ENCODE measurements around the gene ATG12.
"Not testable (repeated sequence)": the region's sequence is repeated elsewhere in the genome, so short reads cannot be mapped to it uniquely, and the experiment has no call there.

ATG12 gene

DNA sequence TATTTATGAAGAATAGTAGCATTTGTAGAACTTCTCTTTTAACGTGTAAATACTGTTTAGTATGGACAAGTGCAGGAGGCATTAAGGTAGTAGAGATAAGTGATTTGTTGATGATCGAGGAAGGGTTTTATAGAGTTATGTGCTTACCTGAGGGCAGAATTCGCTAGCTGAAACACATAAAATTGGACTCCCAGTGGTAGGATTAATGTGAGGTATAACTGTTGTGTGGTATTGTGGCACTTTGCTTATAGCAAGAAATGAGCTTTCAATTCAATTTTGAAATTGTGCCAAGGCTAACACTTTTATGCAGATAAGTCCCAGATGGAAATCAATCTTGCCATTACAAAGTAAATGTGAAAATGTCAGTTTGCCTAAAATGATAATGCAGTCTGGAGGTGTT lies 1.6 kb upstream of the ATG12 start:
- peak; percentile 21 for DNase-seq (ENCODE audit: low spot score)

DNA sequence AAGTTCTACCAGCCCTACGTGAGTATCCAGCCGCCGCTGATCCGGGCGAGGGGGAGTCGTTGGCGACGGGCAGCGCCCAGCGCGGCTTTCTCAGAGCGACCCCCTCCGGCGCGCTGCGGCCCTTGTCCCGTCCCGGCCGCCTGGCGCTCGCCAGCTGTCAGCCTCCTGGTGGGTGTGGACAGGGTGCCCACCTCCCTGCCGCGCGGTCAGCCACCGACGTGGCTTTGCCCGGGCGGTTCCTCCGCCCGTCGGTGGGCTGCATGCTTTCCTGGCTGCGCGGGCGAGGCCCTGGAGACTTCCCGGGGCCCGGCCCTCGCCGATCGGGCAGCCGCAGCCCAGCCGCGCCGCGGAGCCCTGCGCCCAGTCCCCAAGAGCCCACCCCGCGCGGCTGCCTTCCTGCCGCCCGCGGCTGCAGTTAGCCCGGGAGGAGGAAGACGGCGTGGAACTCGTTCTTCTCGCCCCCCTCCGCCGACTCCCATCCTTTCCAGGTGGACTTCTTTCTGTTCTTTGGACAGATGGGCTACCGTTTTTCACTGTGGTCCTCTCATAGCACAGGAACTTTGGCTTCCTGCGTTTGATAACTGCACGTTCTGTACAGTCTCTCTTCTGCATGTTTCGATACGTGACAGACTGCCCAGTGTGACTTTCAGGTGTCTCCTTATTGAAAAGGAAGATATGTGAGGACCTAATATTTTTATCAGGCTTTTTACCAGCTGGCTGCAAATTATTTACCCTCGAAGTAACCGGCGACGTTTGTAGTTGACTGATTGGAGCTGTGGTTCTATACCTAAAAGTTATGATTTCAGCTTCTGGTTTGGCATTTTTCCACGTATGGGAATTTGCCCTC lies 947 bp upstream of the ATG12 start:
- DNase-seq (ENCODE audit: low spot score), result peak; percentile 49

DNA sequence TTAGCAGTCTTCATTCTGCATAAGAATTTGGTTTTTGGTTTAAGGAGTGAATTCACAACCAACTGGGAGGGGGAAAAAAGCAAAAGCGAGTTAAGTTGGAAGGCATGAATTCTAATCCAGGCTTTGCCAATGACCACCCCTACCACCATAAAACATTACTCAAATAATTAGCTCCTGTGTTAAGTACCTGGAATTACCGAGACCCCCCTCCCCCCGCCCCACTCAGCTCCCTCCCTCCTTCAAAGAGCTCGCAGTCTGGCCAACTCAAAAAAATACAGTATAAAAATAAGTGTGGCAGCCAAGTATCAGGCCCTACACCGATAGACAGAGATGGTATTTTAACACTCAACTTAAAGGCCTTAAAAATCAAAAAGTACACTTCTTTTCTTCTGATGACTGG lies 492 bp downstream of the ATG12 start:
- DNase-seq (ENCODE audit: low spot score), result no peak

DNA sequence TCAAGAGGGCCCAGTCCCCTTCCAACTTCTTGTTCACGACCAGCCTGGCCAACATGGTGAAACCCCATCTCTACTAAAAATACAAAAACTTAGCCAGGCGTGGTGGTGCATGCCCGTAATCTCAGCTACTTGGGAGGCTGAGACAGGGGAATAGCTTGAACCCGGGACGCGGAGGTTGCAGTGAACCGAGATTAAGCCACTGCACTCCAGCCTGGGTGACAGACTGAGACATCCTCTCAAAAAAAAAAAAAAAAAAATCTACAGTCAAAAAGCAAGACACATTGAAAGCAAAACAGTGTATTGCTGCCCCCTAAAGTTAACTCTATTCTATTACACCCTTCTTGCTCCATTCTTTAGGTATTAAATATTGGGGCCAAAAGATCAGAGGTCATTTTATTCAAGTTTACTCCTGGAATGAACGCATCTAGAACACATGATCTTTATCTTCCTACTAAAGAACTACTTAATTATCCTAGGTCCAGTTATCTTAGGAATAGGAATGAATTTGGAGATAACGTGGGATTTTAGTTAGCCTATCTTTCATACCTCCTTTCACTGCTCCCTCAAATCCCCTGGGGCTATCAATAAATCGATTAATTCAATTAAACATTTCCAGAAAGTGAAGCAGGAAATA lies 2.4 kb downstream of the ATG12 start:
- peak; percentile 72 for DNase-seq (ENCODE audit: low spot score)

DNA sequence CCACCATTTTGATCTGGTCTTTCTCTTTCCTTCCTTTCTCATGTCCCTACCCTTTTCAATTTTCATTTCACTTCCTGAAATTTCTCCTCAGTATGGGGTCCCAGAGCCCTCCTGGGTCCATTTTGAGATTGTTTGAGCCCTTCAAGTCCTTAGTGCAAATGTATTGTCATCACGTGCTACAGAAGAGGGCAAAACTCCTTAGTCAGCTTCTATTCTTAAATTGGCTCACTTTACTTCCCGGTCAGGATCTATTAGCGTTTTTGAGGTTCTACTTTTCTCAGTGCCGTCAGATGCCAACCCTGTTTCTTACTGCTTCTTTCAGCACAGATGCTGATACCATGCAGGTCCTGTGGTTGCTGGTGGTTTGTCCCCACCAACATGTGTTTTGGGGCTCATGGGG lies 5.9 kb downstream of the ATG12 start:
- DNase-seq (ENCODE audit: low spot score), result no peak

DNA sequence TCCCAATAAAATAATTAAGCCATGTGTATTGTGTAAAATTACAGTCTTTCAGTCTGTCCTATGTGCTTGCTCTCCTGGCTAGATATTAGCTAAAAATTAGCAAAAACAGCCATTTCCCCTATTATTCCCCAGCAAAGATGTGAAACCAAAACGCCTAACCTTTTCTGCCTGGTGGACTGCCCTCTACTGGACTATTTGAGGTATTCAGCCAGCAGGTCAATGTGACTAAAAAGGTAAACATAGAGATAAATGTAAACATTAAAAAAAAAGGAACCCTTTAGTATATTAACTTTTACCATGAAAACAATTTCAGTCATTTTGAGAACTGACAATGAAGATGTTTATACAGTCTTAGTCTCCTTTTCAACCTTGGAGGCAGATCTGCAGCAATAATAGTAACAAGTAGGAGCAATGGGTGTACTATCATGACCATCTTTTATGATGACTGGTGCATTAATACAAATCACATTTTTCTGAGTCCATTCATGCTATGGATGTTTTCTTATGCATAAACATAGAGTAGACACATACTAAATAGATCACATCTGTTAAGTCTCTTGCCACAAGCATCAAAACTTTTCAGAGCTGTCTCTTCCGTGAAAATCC lies 10.1 kb downstream of the ATG12 start:
- DNase-seq (ENCODE audit: low spot score), result peak; percentile 62

DNA sequence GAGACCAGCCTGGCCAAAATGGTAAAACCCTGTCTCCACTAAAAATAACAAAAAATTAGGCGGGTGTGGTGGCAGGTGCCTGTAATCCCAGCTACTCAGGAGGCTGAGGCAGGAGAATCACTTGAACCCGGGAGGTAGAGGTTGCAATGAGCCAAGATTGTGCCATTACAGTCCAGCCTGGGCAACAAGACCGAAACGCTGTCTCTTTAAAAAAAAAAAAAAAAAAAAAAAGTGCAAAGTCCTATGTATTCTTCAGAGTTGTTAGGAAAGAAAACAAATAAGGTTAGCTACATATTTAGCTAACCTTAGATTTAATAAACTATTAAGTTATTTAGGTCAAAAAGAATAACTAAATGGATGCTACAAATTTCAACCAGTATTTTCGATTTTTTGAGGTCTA lies 11.5 kb downstream of the ATG12 start:
- DNase-seq (ENCODE audit: low spot score), result no peak

DNA sequence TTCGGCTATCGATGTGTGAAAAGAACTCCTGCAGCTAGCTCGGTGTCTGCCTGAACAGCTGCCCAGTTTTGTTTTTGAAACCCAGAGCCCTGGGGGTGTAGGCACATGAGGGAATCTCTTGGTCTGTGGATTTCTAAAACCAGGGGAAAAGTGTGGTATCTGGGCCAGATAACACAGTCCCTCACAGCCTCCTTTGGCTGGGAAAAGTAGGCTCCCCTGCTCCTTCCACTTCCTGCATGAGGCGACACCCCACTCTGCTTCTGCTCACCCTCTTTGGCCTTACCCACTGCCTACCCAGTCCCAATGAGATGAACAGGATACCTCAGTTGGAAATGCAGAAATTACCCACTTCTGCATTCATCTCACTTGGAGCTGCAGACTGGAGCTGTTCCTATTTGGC lies 15.4 kb downstream of the ATG12 start:
- no peak for DNase-seq (ENCODE audit: low spot score)

DNA sequence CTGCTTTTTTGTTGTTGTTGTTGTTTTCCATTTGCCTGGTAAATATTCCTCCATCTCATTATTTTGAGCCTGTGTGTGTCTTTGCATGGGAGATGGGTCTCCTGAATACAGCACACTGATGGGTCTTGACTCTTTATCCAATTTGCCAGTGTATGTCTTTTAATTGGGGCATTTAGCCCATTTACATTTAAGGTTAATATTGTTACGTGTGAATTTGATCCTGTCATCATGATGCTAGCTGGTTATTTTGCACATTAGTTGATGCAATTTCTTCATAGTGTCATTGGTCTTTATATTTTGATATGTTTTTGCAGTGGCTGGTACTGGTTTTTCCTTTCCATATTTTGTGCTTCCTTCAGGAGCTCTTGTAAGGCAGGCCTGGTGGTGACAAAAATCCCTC lies 16.4 kb downstream of the ATG12 start:
- not testable (repeated sequence) for DNase-seq (ENCODE audit: low spot score)

DNA sequence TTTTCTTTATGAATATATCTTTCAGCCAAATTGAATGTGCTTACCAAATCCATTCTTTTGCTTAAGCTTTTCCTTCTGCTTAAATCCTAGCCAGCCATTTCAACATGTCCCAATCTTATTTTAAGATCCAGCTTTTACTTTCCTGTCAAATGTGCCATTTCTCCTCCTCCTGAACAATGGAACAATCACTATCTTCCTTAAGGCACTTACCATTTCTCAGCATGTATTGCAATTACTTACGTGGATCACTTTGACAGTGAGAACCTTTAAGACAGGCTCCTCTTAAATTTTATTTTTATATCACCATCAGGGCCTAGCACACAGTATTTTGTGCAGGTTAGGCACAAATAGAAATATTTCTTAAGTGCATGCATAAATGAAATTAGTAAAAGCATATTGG lies 20.5 kb downstream of the ATG12 start:
- no peak for DNase-seq (ENCODE audit: low spot score)

DNA sequence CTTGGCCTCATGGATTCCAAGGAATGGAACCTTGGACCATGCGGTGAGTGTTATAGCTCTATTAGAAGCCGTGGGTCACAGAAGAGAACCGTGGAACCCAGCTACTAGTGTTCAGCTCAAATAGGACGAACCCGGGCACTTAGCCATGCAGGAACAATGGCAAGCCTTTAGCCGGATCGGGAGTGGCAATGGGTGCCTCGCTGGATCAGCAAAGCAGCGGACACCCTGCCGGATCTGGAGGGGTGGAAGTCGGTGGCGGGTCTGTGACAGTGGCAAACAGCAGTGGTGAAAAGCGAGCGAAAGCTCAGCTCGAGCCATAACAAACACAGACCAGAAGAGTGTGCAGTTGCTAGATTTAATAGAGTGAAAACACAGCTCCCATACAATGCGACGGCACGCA lies 22.5 kb downstream of the ATG12 start:
- no peak for DNase-seq (ENCODE audit: low spot score)

DNA sequence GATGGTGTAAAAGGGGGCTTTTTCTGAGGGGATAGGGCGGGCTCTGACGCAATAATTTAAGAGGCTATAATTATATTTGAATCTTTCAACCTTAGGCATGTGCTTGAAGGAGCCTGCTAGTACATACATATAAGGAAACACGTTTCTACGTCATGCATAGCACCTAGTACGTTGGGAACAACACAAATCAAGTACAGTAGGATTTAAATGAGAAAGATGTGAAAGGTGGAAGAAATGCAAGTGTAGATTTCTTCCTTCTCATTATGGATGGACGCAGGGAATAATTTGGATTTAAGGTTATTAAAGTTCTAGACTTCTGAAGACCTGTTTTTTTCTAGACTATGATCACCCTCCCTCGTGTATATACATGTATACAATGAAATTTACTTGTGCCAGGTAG lies 24.0 kb downstream of the ATG12 start:
- DNase-seq (ENCODE audit: low spot score), result no peak

DNA sequence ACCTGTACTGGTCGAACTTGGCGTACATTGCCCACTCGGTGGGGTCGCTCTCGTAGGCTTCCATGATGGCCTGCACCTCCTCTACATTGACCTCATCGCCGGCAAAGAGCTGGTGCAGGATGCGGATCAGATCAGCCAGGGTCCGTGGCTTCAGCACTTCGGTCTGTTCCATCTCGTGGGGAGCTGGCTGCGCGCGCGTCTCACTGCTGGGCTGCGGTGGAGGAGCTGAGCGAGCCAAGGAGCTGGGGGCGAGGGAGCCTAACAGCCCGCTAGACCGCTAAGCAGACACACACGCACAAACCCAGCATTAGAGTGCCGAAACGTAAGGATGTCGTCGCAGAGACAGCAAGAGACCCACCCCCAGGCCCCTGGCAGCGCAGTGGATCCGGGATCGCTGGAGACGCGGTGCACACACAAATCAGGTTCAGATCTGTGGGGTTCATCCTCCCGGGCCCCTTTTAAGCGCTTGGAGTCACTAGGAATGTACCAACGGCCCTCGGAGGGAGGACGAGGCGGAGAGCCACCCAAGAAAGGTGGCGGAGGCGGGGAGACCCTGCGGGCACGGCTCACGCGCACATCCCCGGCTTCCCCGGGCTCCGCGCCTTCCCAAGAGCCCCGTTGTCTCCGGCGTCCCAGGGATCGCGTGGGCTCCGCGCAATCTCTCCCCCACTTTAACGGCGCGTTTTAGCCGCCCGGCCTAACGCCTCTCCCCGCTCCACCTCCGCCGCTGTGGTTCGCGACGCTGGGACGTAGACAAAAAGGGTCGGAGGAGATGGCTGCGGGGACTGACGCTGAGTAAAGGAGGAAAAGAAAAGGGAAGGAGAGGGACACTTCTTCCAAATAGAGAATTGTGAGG lies 24.9 kb downstream of the ATG12 start, which contains the start of gene CDO1:
CDO1 (minus strand) TSS at position 434 of the 856 bp plus-strand sequence; CDS start at position 172, 262 bp downstream.
- DNase-seq (ENCODE audit: low spot score), result peak; percentile 87

DNA sequence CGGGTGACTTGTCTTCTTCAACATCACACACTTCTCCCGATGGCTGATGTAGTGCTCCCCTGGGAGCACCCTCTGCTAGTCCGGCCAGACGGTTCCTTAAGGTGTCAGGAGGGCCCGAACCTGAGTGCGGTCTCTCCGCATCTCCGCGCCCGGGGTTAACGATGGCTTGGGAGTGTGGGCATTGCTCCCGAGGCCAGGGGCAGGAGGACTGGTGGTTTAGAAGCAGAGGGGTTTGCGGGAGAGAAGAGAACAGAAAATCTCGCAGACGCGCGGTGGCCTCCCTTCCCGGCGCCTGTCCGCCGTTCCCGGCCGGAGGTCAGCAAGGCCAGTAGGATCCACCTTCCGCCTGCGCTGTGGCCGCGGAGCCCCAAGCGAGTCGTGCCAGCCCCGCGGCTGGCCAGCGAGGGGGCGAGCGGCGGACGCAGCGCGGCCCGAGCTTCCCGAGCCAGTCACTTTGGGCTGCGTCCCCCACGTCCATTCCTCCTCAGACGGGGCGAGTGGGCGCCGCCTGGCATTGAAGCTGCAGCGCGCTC lies 25.6 kb downstream of the ATG12 start:
- DNase-seq (ENCODE audit: low spot score), result peak; percentile 39

DNA sequence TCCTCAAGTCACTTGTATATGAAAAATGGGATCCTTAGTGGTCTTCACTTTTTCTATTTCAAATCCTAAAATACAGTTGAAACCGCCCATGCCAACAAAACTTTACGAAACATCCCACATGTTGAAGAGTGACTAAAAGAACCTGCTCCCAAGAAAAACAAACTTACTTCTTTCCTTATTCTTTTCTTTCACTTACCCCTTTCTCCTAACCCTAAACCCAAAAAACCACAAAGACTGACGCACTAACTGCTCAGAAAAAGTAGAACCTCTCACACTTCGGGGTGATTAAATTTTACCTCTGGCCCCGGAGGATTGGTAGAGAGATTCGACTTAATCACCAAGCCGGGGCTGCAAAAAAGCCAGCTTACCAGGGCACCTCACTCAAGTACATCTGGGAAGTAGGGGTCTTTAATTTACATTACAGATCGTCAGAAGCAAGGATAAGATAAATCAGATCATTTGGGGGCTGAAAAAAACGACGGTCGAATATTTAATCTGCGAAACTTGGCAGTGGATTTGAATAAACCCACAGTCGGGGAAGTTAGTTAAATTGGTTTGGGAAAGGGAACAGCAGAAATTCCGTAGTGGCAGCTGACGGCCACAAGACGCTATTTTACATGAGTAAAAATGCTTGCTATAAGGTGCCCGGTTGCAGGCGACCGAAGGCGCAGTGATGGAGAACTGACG lies 26.2 kb downstream of the ATG12 start:
- DNase-seq (ENCODE audit: low spot score), result no peak

DNA sequence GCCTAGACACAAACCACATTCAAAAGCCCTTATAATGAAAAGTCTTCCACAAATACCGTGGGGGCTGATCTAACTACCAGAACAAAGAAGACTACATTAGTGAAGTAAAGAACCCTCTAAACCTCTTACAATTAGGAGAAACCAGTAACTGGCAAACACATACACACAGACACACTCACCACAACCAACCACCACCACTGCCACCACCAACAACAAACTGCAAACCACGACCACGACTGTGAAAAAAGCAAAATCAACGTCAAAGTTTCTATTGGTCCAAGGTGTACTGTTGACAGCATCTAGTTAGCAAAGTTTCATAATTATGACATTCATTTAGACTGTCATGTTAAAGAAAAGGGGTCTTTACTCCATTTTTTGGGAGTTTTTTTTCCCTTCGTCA lies 27.6 kb downstream of the ATG12 start:
- no peak for DNase-seq (ENCODE audit: low spot score)

DNA sequence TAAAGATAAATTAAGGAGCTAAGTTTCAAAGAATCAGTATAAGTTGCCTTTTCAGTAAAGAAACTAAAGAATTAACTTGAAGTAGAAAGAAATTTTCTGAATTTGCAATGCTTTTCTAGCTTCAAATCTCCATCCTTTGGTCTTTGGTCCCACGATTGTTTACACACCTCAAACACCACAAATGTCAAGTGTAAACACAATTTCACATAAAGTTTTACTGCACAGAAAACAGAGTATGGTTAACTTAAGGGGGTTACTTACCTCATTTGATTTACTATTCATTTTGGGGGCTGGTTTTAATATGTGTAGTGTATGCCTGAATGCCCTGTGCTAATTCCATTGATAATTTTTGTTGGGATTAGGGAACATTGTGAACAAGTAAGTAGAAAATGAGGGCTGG lies 29.0 kb downstream of the ATG12 start:
- no peak for DNase-seq (ENCODE audit: low spot score)

DNA sequence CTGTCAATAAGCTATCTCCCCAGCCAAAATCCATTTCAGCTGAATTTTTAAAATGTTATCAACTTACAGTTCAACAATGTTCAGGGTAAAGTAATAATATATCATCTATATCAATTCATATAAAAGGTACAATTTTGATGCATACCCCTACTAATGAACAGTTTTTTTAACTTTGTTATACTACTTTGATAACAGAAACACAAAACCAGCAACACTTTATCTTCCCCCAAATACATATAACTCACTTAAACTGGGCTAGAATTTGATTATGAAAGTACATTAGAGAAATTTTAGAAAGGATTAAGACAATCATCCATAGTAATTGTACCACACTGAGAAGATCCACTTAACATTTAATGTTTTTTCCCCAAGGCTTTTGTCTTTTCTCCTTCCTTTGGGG lies 30.0 kb downstream of the ATG12 start:
- DNase-seq (ENCODE audit: low spot score), result no peak

DNA sequence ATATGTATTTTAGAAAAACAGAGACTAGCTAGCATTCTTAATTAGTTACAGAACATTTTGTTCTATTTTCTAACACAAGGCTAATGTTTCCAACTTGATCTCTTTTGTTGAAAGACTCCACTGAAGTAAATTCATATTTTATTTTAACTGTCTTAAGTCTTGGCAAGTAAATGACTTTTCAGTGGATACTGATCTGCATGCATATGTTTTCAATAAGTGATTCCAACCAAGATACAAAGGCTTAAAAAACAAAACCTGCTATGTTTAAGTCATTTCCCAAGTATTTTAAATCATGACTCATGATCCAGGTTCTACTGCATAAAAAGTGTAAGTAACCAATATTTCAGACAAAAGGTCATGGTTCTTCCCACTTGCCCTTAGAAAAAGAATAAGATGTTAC lies 30.6 kb downstream of the ATG12 start:
- DNase-seq (ENCODE audit: low spot score), result no peak

DNA sequence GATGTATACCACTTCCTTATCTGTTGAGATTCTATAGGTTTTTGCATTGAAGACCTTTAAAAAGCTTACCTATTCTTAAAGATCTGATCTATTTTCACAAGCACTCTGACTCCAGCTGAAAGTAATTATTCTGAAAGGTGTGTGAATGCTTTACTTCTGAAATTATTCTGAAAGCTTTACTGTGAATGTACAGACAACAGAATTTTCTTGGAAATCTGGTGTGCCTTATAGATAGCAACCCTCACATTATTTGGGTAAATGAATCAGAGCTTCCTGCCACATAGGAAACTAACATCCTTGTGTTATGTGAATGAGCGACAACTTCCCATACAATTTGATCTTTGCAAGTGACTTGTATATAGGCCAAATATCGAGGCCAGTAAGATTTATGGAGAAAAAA lies 31.4 kb downstream of the ATG12 start:
- no peak for DNase-seq (ENCODE audit: low spot score)

DNA sequence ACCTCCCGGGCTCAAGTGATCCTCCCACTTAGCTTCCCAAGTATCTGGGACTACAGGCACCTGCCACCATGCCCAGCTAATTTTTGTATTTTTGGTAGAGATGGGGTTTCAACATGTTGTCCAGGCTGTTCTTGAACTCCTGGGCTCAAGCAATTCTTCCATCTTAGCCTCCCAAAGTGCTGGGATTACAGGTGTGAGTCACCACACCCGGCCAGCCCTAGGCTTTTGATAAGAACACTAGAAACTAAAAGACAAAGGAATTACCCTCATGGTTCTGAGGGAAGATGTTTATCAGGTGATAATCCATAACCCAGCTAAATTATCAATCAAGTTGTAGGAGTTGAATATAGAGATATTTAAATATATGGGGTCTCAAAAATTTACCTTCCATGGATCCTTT lies 33.3 kb downstream of the ATG12 start:
- not testable (repeated sequence) for DNase-seq (ENCODE audit: low spot score)
